Measurements from ENCODE around the gene STIL. TPM values are rescaled to one million over a fixed set of nuclear protein-coding genes. Genes with fewer than 3 reads are reported as not detected.
"Not testable (repeated sequence)": the region's sequence is repeated elsewhere in the genome, so short reads cannot be mapped to it uniquely, and the experiment has no call there.

STIL gene
- total RNA-seq, 1 donor from 2014 or later = 4.7 TPM

DNA sequence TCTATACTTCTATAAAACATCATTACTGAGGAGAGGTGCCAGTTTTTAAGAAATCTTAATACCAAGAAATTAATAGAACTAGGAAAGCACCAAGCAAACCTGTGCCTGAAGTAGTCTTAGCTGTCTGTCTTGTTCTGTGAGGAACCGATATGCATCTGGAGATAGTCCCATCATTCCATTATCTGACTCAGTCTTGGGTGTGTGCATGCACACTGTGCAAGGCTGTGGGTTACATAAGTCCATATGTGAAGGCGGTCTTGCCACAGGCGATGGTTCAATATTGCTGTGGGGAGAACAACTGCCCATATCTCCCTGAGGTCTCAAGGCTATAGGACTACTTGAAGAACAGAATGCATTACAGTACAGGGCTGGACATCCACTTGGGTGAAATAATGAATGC lies 33.8 kb downstream of the STIL start:
- peaks cover 0 to 7% (median 5%) of the 10 kb centered on the region in 3 donors for H3K36me3 ChIP-seq (ENCODE audit: control insufficient read depth in 3 of 3, insufficient read depth in 3 of 3, low read length in 3 of 3)
- no peaks in the 10 kb centered on the region for H3K9me3 ChIP-seq (ENCODE audit: control insufficient read depth in 3 of 3, low read length in 3 of 3)
- no peaks in the 10 kb centered on the region for H3K4me1 ChIP-seq (ENCODE audit: control insufficient read depth in 3 of 3, insufficient read depth in 3 of 3, low read length in 3 of 3)
- H3K9ac ChIP-seq (ENCODE audit: low read depth in 1 of 3, low read length in 3 of 3) = no peak overlapping the region
- no peaks in the 10 kb centered on the region for H3K27me3 ChIP-seq (ENCODE audit: control insufficient read depth in 3 of 3, insufficient read depth in 3 of 3, low read length in 3 of 3)
- no peak overlapping the region for H3K4me3 ChIP-seq (ENCODE audit: low read length in 3 of 3)
- H3K27ac ChIP-seq (ENCODE audit: low read depth, low read length) = no peak overlapping the region

DNA sequence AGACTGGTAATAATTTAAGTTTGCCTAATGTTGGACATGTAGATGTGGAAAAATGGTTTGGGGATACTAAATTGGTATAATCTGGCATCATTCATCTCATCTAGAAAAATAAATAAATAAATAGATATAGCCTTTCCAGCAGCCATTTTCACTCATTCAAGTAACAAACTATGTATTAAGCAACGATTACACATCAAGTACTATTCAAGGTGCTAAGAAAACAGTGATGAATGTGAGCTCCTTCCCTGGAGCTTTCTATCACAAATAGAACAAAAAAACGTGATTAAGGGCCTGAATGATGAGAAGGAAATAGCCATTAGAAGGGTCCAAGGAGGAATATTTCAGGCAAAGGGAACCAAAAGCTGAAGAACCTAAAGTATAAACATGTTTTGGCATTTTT lies 37.1 kb downstream of the STIL start:
- Histone ChIP-seq H3K27me3 (ENCODE audit: control insufficient read depth in 3 of 3, insufficient read depth in 3 of 3, low read length in 3 of 3) (no peaks in the 10 kb centered on the region), H3K9ac (ENCODE audit: low read depth in 1 of 3, low read length in 3 of 3) (no peak overlapping the region), H3K9me3 (ENCODE audit: control insufficient read depth in 3 of 3, low read length in 3 of 3) (no peaks in the 10 kb centered on the region), H3K36me3 (ENCODE audit: control insufficient read depth in 3 of 3, insufficient read depth in 3 of 3, low read length in 3 of 3) (peaks cover 0 to 7% (median 5%) of the 10 kb centered on the region in 3 donors), H3K4me1 (ENCODE audit: control insufficient read depth in 3 of 3, insufficient read depth in 3 of 3, low read length in 3 of 3) (no peaks in the 10 kb centered on the region), H3K27ac (ENCODE audit: low read depth, low read length) (no peak overlapping the region), H3K4me3 (ENCODE audit: low read length in 3 of 3) (no peak overlapping the region)

DNA sequence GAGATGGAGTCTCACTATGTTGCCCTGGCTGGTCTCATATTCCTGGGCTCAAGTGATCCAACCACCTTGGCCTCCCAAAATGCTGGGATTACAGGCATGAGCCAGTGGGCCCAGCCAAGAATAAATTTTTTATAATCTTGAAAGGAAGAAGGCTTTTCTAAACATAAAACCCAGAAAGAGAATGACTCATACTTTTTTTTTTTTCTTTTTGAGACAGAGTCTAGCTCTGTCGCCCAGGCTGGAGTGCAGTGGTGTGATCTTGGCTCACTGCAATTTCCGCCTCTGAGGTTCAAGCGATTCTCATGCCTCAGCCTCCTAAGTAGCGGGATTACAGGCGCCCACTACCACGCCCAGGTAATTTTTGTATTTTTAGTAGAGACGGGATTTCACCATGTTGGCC lies 38.1 kb downstream of the STIL start:
- not testable (repeated sequence) for H3K27me3 ChIP-seq (ENCODE audit: control insufficient read depth in 3 of 3, insufficient read depth in 3 of 3, low read length in 3 of 3); H3K36me3 ChIP-seq (ENCODE audit: control insufficient read depth in 3 of 3, insufficient read depth in 3 of 3, low read length in 3 of 3); H3K4me1 ChIP-seq (ENCODE audit: control insufficient read depth in 3 of 3, insufficient read depth in 3 of 3, low read length in 3 of 3); H3K27ac ChIP-seq (ENCODE audit: low read depth, low read length); H3K9ac ChIP-seq (ENCODE audit: low read depth in 1 of 3, low read length in 3 of 3); H3K9me3 ChIP-seq (ENCODE audit: control insufficient read depth in 3 of 3, low read length in 3 of 3); H3K4me3 ChIP-seq (ENCODE audit: low read length in 3 of 3)

DNA sequence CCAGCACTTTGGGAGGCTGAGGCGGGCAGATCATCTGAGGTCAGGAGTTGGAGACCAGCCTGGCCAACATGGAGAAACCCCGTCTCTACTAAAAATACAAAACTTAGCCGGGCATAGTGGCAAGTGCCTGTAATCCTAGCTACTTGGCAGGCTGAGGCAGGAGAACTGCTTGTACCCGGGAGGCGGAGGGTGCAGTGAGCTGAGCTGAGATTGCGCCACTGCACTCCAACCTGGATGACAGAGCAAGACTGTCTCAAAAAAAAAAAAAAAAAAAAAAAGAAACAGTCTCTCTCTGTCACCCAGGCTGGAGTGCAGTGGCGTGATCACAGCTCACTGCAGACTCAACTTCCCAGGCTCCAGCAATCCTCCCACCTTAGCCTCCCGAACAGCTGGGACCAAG lies 48.4 kb downstream of the STIL start:
- H3K27me3 ChIP-seq (ENCODE audit: control insufficient read depth in 3 of 3, insufficient read depth in 3 of 3, low read length in 3 of 3); H3K9me3 ChIP-seq (ENCODE audit: control insufficient read depth in 3 of 3, low read length in 3 of 3); H3K4me1 ChIP-seq (ENCODE audit: control insufficient read depth in 3 of 3, insufficient read depth in 3 of 3, low read length in 3 of 3); H3K27ac ChIP-seq (ENCODE audit: low read depth, low read length); H3K36me3 ChIP-seq (ENCODE audit: control insufficient read depth in 3 of 3, insufficient read depth in 3 of 3, low read length in 3 of 3); H3K4me3 ChIP-seq (ENCODE audit: low read length in 3 of 3); H3K9ac ChIP-seq (ENCODE audit: low read depth in 1 of 3, low read length in 3 of 3): not testable (repeated sequence)

DNA sequence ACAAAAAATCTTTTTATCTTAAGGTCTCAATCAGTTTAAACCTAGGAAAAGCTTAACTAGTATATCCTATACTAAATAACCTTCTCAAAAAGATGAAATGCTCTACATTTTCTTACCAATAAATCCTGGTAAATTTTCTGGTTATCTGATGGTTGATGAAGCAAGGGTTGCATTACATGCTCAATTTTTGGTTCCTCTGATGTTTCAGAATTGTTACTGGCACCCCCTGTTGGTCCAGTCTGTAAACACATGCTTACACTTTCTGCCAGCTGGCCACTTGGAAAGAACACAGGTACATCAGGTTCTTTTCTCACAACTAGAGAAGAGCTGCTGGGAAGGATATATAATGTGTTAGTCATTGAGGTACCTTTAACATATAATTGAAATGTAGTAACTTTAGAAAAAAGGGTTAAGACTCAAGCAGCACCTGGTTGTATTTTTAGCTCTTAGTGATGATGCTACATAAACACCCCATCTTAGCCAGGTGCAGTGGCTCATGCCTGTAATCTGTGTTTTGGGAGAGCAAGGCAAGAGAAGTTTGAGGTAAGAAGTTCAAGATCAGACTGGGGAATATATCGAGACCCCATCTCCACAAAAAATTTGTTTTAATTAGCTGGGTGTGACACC lies 51.0 kb downstream of the STIL start:
- H3K27ac ChIP-seq (ENCODE audit: low read depth, low read length) = no peak overlapping the region
- no peaks in the 10 kb centered on the region for H3K9me3 ChIP-seq (ENCODE audit: control insufficient read depth in 3 of 3, low read length in 3 of 3)
- no peaks in the 10 kb centered on the region for H3K4me1 ChIP-seq (ENCODE audit: control insufficient read depth in 3 of 3, insufficient read depth in 3 of 3, low read length in 3 of 3)
- no peak overlapping the region for H3K9ac ChIP-seq (ENCODE audit: low read depth in 1 of 3, low read length in 3 of 3)
- no peaks in the 10 kb centered on the region for H3K27me3 ChIP-seq (ENCODE audit: control insufficient read depth in 3 of 3, insufficient read depth in 3 of 3, low read length in 3 of 3)
- no peaks in the 10 kb centered on the region for H3K36me3 ChIP-seq (ENCODE audit: control insufficient read depth in 3 of 3, insufficient read depth in 3 of 3, low read length in 3 of 3)
- no peak overlapping the region for H3K4me3 ChIP-seq (ENCODE audit: low read length in 3 of 3)

DNA sequence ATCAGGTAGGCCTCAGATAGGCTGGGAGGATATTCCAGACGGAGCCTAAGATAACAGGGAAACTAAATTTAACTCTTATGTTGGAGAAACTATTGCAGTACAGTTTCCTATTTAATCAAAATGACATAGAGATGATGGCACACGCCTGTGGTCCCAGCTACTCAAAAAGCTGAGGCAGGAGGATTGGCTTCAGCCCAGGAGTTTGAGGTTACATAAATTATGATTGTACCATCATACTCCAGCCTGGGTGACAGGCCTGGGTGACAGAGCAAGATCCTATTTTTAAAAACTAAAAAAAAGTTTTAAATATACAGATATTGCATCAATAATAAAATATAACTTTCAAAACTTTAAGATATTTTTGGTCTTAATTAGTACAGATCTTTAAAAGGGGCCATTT lies 56.7 kb downstream of the STIL start:
- H3K36me3 ChIP-seq (ENCODE audit: control insufficient read depth in 3 of 3, insufficient read depth in 3 of 3, low read length in 3 of 3) = no peaks in the 10 kb centered on the region
- H3K9me3 ChIP-seq (ENCODE audit: control insufficient read depth in 3 of 3, low read length in 3 of 3) = no peaks in the 10 kb centered on the region
- no peaks in the 10 kb centered on the region for H3K4me1 ChIP-seq (ENCODE audit: control insufficient read depth in 3 of 3, insufficient read depth in 3 of 3, low read length in 3 of 3)
- H3K4me3 ChIP-seq (ENCODE audit: low read length in 3 of 3) = no peak overlapping the region
- no peak overlapping the region for H3K27ac ChIP-seq (ENCODE audit: low read depth, low read length)
- H3K9ac ChIP-seq (ENCODE audit: low read depth in 1 of 3, low read length in 3 of 3) = no peak overlapping the region
- no peaks in the 10 kb centered on the region for H3K27me3 ChIP-seq (ENCODE audit: control insufficient read depth in 3 of 3, insufficient read depth in 3 of 3, low read length in 3 of 3)

DNA sequence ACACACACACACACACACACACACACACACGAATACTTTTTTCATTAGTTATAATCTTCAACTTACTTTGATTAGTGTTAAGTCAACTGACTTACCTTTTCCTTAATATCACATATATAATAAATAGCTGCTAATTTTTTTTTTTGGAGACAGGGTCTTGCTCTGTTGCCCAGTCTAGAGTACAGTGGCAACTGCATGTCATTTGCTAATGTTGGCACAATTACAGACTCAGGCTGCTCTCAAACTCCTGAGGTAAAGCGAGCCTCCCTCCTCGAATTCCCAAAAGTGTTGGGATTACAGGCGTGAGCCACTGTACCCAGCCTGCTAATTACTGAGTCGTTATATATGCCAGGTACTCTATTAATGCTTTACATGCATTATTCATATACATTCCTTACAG lies 61.2 kb downstream of the STIL start:
- Histone ChIP-seq H3K4me3 (ENCODE audit: low read length in 3 of 3) (no peak overlapping the region), H3K9ac (ENCODE audit: low read depth in 1 of 3, low read length in 3 of 3) (no peak overlapping the region), H3K4me1 (ENCODE audit: control insufficient read depth in 3 of 3, insufficient read depth in 3 of 3, low read length in 3 of 3) (no peaks in the 10 kb centered on the region), H3K9me3 (ENCODE audit: control insufficient read depth in 3 of 3, low read length in 3 of 3) (no peaks in the 10 kb centered on the region), H3K27me3 (ENCODE audit: control insufficient read depth in 3 of 3, insufficient read depth in 3 of 3, low read length in 3 of 3) (no peaks in the 10 kb centered on the region), H3K36me3 (ENCODE audit: control insufficient read depth in 3 of 3, insufficient read depth in 3 of 3, low read length in 3 of 3) (no peaks in the 10 kb centered on the region), H3K27ac (ENCODE audit: low read depth, low read length) (no peak overlapping the region)

DNA sequence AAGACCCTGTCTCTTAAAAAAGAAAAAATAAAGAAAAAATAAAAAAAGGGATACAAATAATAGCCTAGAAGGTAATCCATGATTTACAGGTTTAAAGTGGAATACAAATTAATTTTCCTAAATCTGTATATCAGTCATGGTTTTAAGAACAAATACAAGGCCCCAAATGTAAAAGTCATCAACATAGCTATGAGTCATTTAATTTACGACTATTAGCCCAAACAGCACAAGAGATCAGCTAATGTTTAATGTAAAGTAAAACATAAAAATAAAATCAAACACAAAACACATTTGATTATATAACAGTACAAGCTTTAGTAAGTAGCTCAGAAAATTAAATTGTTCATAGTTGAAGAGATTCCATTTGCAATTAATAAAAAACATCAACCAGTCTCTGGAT lies 61.6 kb downstream of the STIL start:
- Histone ChIP-seq H3K27ac (ENCODE audit: low read depth, low read length) (no peak overlapping the region), H3K27me3 (ENCODE audit: control insufficient read depth in 3 of 3, insufficient read depth in 3 of 3, low read length in 3 of 3) (no peaks in the 10 kb centered on the region), H3K4me3 (ENCODE audit: low read length in 3 of 3) (no peak overlapping the region), H3K4me1 (ENCODE audit: control insufficient read depth in 3 of 3, insufficient read depth in 3 of 3, low read length in 3 of 3) (no peaks in the 10 kb centered on the region), H3K9me3 (ENCODE audit: control insufficient read depth in 3 of 3, low read length in 3 of 3) (no peaks in the 10 kb centered on the region), H3K36me3 (ENCODE audit: control insufficient read depth in 3 of 3, insufficient read depth in 3 of 3, low read length in 3 of 3) (no peaks in the 10 kb centered on the region), H3K9ac (ENCODE audit: low read depth in 1 of 3, low read length in 3 of 3) (no peak overlapping the region)

DNA sequence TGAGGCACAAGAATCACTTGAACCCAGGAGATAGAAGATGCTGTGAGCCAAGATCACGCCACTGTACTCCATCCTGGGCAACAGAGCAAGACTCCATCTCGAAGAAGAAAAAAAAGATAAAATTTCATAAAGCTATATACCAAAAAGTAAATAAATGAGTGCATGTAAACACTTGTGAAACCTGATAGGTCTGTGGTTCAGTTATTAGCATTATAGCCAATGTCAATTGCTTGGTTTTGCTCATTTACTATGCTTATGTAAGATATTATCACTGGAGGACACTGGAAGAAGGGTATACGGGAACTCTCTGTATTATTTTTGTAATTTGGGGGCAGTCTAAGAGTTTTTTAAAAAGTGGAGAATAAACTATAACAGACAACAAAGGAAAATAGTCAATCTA lies 64.2 kb downstream of the STIL start:
- H3K4me1 ChIP-seq (ENCODE audit: control insufficient read depth in 3 of 3, insufficient read depth in 3 of 3, low read length in 3 of 3) = no peaks in the 10 kb centered on the region
- no peaks in the 10 kb centered on the region for H3K36me3 ChIP-seq (ENCODE audit: control insufficient read depth in 3 of 3, insufficient read depth in 3 of 3, low read length in 3 of 3)
- no peaks in the 10 kb centered on the region for H3K27me3 ChIP-seq (ENCODE audit: control insufficient read depth in 3 of 3, insufficient read depth in 3 of 3, low read length in 3 of 3)
- H3K27ac ChIP-seq (ENCODE audit: low read depth, low read length) = no peak overlapping the region
- no peak overlapping the region for H3K9ac ChIP-seq (ENCODE audit: low read depth in 1 of 3, low read length in 3 of 3)
- H3K4me3 ChIP-seq (ENCODE audit: low read length in 3 of 3) = no peak overlapping the region
- H3K9me3 ChIP-seq (ENCODE audit: control insufficient read depth in 3 of 3, low read length in 3 of 3) = no peaks in the 10 kb centered on the region

DNA sequence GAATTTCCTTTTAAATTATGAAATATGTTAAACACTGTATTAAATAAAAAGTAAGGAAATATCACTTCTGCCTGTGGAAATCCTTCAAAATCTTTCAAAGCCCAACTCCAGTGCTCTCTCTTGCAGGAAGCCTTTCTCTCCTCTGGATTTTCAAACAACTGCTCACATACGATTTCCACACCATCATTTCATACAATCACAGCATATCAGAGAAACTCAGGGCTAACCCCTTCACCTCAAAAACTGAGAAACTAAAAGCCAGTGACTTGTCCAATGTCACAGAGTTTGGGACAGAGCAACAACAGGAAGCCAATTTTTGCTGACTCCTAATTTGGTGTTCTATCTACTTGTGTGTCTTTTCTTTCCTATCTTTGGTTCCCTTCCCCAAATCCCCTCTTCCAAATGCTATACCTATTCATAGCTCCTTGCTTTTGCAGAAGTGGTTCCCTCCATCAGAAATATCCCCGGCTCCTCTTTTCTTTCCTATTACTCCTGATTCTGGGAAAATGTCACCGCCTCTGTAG lies 69.5 kb downstream of the STIL start:
- Histone ChIP-seq H3K27me3 (ENCODE audit: control insufficient read depth in 3 of 3, insufficient read depth in 3 of 3, low read length in 3 of 3) (peaks cover 3 to 11% (median 10%) of the 10 kb centered on the region in 3 donors), H3K36me3 (ENCODE audit: control insufficient read depth in 3 of 3, insufficient read depth in 3 of 3, low read length in 3 of 3) (no peaks in the 10 kb centered on the region), H3K4me1 (ENCODE audit: control insufficient read depth in 3 of 3, insufficient read depth in 3 of 3, low read length in 3 of 3) (peaks cover 0 to 2% (median 2%) of the 10 kb centered on the region in 3 donors), H3K9ac (ENCODE audit: low read depth in 1 of 3, low read length in 3 of 3) (no peak overlapping the region), H3K4me3 (ENCODE audit: low read length in 3 of 3) (no peak overlapping the region), H3K27ac (ENCODE audit: low read depth, low read length) (no peak overlapping the region), H3K9me3 (ENCODE audit: control insufficient read depth in 3 of 3, low read length in 3 of 3) (no peaks in the 10 kb centered on the region)
